Measurements from ENCODE around the gene HAO1.

DNA sequence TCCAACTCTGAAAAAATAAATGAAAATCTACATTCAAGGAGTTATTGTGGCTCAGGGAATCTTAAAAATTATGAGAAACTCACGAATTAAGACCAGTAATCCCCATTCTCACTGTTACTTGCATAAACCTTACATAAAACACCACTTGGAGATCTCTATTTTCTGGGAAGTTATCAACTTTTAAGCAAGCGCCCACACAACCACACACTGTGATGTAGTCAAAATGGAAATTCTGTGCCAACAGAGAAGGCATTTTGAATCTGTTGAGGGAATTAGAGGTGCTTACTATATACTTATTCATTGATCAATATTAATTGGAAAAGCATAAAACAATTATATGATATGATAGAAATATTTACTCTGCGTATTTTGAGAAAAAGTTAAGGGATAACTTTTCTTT is 58.7 kb downstream of the HAO1 start:
- TF ChIP-seq CTCF (IDR thresholded peaks at IDR 0.05; ENCODE audit: low read depth, low read length) (no peak), EZH2phosphoT487 (IDR thresholded peaks at IDR 0.05; ENCODE audit: low read depth) (no peak)
